ENCODE measurements around the gene EFCAB14. TPM values are rescaled to one million over a fixed set of nuclear protein-coding genes. Genes with fewer than 3 reads are reported as not detected.
"Not testable (repeated sequence)": the region's sequence is repeated elsewhere in the genome, so short reads cannot be mapped to it uniquely, and the experiment has no call there.

EFCAB14 gene
- total RNA-seq, 4 donors from 2014 or later, result 129 to 162 (median 138) TPM

GRCh38 chr1:46703927-46704641, 14.8 kb downstream of the EFCAB14 start:
- intact Hi-C loops (cut with DNase I), result no loop called here

GRCh38 chr1:46699666-46700065, 19.2 kb downstream of the EFCAB14 start:
- Histone ChIP-seq H3K27ac (no peak overlapping the region), H3K4me3 (replicated peaks in 1 of 3) (no peak overlapping the region), H3K4me1 (no peaks in the 10 kb centered on the region), H3K27me3 (no peaks in the 10 kb centered on the region), H3K9me3 (no peaks in the 10 kb centered on the region), H3K36me3 (peaks cover 14 to 17% of the 10 kb centered on the region in 2 donors)
- no peak for DNase-seq
- 77 to 78% methylated on average over 3 of the region's 3 CpGs for WGBS, 2 donors
- TF ChIP-seq CTCF (IDR thresholded peaks at IDR 0.05) (no peak), POLR2A (IDR thresholded peaks at IDR 0.05) (no peak)
- intact Hi-C loops (cut with DNase I), result no loop called here

More at GRCh38 chr1:46703927-46704641, 14.8 kb downstream of the EFCAB14 start:
- no peak for DNase-seq
- 92% methylated on average over 3 of the region's 3 CpGs for WGBS, 2 donors
- TF ChIP-seq POLR2A (IDR thresholded peaks at IDR 0.05) (no peak), CTCF (IDR thresholded peaks at IDR 0.05) (no peak)
- no peaks in the 10 kb centered on the region for H3K4me1 ChIP-seq
- no peak overlapping the region for H3K4me3 ChIP-seq (replicated peaks in 1 of 3)
- no peak overlapping the region for H3K27ac ChIP-seq
- H3K36me3 ChIP-seq, result peaks cover 30 to 33% of the 10 kb centered on the region in 2 donors
- H3K9me3 ChIP-seq, result no peaks in the 10 kb centered on the region
- no peaks in the 10 kb centered on the region for H3K27me3 ChIP-seq

- DNase-seq, result no peak
- 92 to 96% methylated on average over 2 of the region's 2 CpGs for WGBS, 2 donors
- H3K4me1 ChIP-seq, result peaks cover 0 to 7% of the 10 kb centered on the region in 2 donors
- peaks cover 14 to 17% of the 10 kb centered on the region in 2 donors for H3K36me3 ChIP-seq
- H3K4me3 ChIP-seq (replicated peaks in 1 of 3), result no peak overlapping the region
- H3K27me3 ChIP-seq, result no peaks in the 10 kb centered on the region
- no peak overlapping the region for H3K27ac ChIP-seq
- no peak for TF ChIP-seq POLR2A (IDR thresholded peaks at IDR 0.05)
- TF ChIP-seq CTCF (IDR thresholded peaks at IDR 0.05), result no peak
- no peaks in the 10 kb centered on the region for H3K9me3 ChIP-seq
- intact Hi-C loops (cut with DNase I), result no loop called here
These were observed 21.9 kb downstream of the EFCAB14 start for GRCh38 chr1:46697053-46697452.

- peaks cover 18 to 29% of the 10 kb centered on the region in 2 donors for H3K36me3 ChIP-seq
- H3K9me3 ChIP-seq; DNase-seq; H3K4me1 ChIP-seq; H3K27me3 ChIP-seq; H3K27ac ChIP-seq; intact Hi-C loops (cut with DNase I); H3K4me3 ChIP-seq (replicated peaks in 1 of 3): not testable (repeated sequence)
- WGBS, 2 donors, result 99 to 100% methylated on average over 4 of the region's 4 CpGs
These were observed 24.2 kb downstream of the EFCAB14 start for GRCh38 chr1:46694676-46695075.

GRCh38 chr1:46692811-46693770, 25.8 kb downstream of the EFCAB14 start:
- H3K36me3 ChIP-seq, result peaks cover 27 to 36% of the 10 kb centered on the region in 2 donors
- WGBS, 2 donors, result 48 to 76% methylated on average over 3 of the region's 3 CpGs
- intact Hi-C loops (cut with DNase I), result no loop called here

More at GRCh38 chr1:46692811-46693770, 25.8 kb downstream of the EFCAB14 start:
- H3K9me3 ChIP-seq, result no peaks in the 10 kb centered on the region
- no peaks in the 10 kb centered on the region for H3K27me3 ChIP-seq
- peaks cover 0 to 7% of the 10 kb centered on the region in 2 donors for H3K4me1 ChIP-seq
- H3K4me3 ChIP-seq (replicated peaks in 1 of 3), result no peak overlapping the region
- H3K27ac ChIP-seq, result no peak overlapping the region
- TF ChIP-seq CTCF (IDR thresholded peaks at IDR 0.05), result no peak
- no peak for TF ChIP-seq POLR2A (IDR thresholded peaks at IDR 0.05)
- no peak for DNase-seq

All from thyroid gland (tissue), 4 donors.